ENCODE measurements around the gene HSPD1.
"Not testable (repeated sequence)": the region's sequence is repeated elsewhere in the genome, so short reads cannot be mapped to it uniquely, and the experiment has no call there.

Gene HSPD1

GRCh38 chr2:197496695-197497094 lies 2.9 kb downstream of the HSPD1 start:
- Histone ChIP-seq H3K4me1 (ENCODE audit: control insufficient read depth in 1 of 2, insufficient read depth in 1 of 2, low read depth in 1 of 2, low read length in 1 of 2) (peaks cover 30 to 31% of the 10 kb centered on the region in 2 experiments), H3K9me3 (no peaks in the 10 kb centered on the region), H3K27ac (no peak overlapping the region), H3K4me3 (ENCODE audit: low read depth in 1 of 2, low read length in 1 of 2) (no peak overlapping the region), H3K27me3 (no peaks in the 10 kb centered on the region), H3K36me3 (peaks cover 16% of the 10 kb centered on the region)
- no peak for TF ChIP-seq CTCF (IDR thresholded peaks at IDR 0.05)

- Histone ChIP-seq H3K9me3 (no peaks in the 10 kb centered on the region), H3K36me3 (peaks cover 17% of the 10 kb centered on the region), H3K27me3 (no peaks in the 10 kb centered on the region), H3K4me3 (ENCODE audit: low read depth in 1 of 2, low read length in 1 of 2) (no peak overlapping the region), H3K4me1 (ENCODE audit: control insufficient read depth in 1 of 2, insufficient read depth in 1 of 2, low read depth in 1 of 2, low read length in 1 of 2) (peaks cover 21 to 23% of the 10 kb centered on the region in 2 experiments), H3K27ac (no peak overlapping the region)
- no peak for TF ChIP-seq CTCF (IDR thresholded peaks at IDR 0.05)
Observed at GRCh38 chr2:197495433-197496134, 4.1 kb downstream of the HSPD1 start.

- Histone ChIP-seq H3K27me3 (no peaks in the 10 kb centered on the region), H3K9me3 (no peaks in the 10 kb centered on the region), H3K27ac (peak overlapping the region; percentile 10), H3K4me3 (ENCODE audit: low read depth in 1 of 2, low read length in 1 of 2) (no peak overlapping the region), H3K36me3 (peaks cover 45% of the 10 kb centered on the region), H3K4me1 (ENCODE audit: control insufficient read depth in 1 of 2, insufficient read depth in 1 of 2, low read depth in 1 of 2, low read length in 1 of 2) (peaks cover 25 to 27% of the 10 kb centered on the region in 2 experiments)
- no peak for TF ChIP-seq CTCF (IDR thresholded peaks at IDR 0.05)
Observed at GRCh38 chr2:197487385-197487784, 12.3 kb downstream of the HSPD1 start.

- no peaks in the 10 kb centered on the region for H3K9me3 ChIP-seq
- no peak for TF ChIP-seq CTCF (IDR thresholded peaks at IDR 0.05)
- H3K27me3 ChIP-seq, result no peaks in the 10 kb centered on the region
- H3K4me1 ChIP-seq (ENCODE audit: control insufficient read depth in 1 of 2, insufficient read depth in 1 of 2, low read depth in 1 of 2, low read length in 1 of 2), result peaks cover 25 to 28% of the 10 kb centered on the region in 2 experiments
- peak overlapping the region; percentile 92 for H3K27ac ChIP-seq
- no peak overlapping the region for H3K4me3 ChIP-seq (ENCODE audit: low read depth in 1 of 2, low read length in 1 of 2)
- peaks cover 39% of the 10 kb centered on the region for H3K36me3 ChIP-seq
Observed at GRCh38 chr2:197486175-197486574, 13.5 kb downstream of the HSPD1 start.

- Histone ChIP-seq H3K36me3 (peaks cover 44% of the 10 kb centered on the region), H3K4me1 (ENCODE audit: control insufficient read depth in 1 of 2, insufficient read depth in 1 of 2, low read depth in 1 of 2, low read length in 1 of 2) (peaks cover 37 to 43% of the 10 kb centered on the region in 2 experiments), H3K27ac (peak overlapping the region; percentile 92)
- not testable (repeated sequence) for H3K9me3 ChIP-seq; H3K27me3 ChIP-seq; H3K4me3 ChIP-seq (ENCODE audit: low read depth in 1 of 2, low read length in 1 of 2)
Observed at GRCh38 chr2:197484248-197484647, 15.4 kb downstream of the HSPD1 start.

- Histone ChIP-seq H3K4me1 (ENCODE audit: control insufficient read depth in 1 of 2, insufficient read depth in 1 of 2, low read depth in 1 of 2, low read length in 1 of 2) (peaks cover 64 to 71% of the 10 kb centered on the region in 2 experiments), H3K36me3 (peaks cover 27% of the 10 kb centered on the region), H3K27ac (peak overlapping the region; percentile 92), H3K27me3 (no peaks in the 10 kb centered on the region), H3K9me3 (no peaks in the 10 kb centered on the region), H3K4me3 (ENCODE audit: low read depth in 1 of 2, low read length in 1 of 2) (no peak overlapping the region)
- TF ChIP-seq CTCF (IDR thresholded peaks at IDR 0.05), result no peak
Observed at GRCh38 chr2:197480165-197481036, 19.2 kb downstream of the HSPD1 start.

Data from neutrophil (primary cell).